Measurements from ENCODE around the gene EZH2.

The EZH2 gene

DNA sequence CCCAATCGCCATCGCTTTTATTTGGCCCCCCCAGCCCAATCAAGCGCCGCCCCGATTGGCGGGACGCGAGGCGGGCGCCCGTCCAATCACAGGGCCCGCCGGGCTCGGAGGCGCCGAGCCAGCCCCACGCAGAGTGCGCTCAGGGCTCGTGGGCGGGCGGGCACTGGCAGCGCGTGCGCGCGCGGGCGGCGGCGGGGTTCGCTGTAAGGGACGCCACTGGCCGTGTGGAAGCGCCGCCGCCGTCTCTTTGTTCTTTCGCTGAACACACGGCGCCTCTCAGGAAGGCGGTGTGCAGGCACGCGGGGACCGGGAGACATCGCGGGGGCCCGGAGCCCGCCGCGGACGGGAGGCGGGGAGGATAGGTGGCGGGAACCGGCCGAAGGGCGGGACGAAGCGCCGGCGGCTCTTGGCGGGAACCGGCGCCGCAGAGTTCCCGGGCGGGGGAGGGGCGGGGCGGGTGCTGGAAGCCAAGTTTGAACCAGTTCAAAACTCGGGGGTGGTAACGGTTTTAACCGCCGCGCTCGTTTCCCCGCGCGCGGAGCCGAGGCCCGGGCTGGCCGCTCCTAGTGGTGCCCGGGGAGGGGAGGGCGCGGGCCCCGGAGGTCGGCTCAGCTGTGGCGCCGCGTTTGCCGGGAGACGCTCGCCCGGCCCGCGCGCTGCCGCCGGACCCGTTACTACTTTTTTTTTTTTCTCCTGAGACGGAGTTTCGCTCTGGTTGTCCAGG is 370 bp upstream of the EZH2 start:
- H3K4me3 ChIP-seq (ENCODE audit: low read depth, low read length): peak overlapping the region; percentile 86
- TF ChIP-seq, protein P1, sequence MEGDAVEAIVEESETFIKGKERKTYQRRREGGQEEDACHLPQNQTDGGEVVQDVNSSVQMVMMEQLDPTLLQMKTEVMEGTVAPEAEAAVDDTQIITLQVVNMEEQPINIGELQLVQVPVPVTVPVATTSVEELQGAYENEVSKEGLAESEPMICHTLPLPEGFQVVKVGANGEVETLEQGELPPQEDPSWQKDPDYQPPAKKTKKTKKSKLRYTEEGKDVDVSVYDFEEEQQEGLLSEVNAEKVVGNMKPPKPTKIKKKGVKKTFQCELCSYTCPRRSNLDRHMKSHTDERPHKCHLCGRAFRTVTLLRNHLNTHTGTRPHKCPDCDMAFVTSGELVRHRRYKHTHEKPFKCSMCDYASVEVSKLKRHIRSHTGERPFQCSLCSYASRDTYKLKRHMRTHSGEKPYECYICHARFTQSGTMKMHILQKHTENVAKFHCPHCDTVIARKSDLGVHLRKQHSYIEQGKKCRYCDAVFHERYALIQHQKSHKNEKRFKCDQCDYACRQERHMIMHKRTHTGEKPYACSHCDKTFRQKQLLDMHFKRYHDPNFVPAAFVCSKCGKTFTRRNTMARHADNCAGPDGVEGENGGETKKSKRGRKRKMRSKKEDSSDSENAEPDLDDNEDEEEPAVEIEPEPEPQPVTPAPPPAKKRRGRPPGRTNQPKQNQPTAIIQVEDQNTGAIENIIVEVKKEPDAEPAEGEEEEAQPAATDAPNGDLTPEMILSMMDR (IDR thresholded peaks at IDR 0.05; ENCODE audit: low read depth, low read length, missing control alignments): no peak
- DNase-seq (ENCODE audit: low read depth): peak; percentile 68

- TF ChIP-seq, protein P1 (IDR thresholded peaks at IDR 0.05; ENCODE audit: low read depth, low read length, missing control alignments): no peak
- DNase-seq (ENCODE audit: low read depth): no peak
- peak overlapping the region; percentile 86 for H3K4me3 ChIP-seq (ENCODE audit: low read depth, low read length)
These were observed 634 bp downstream of the EZH2 start for GRCh38 chr7:148883266-148884048.

GRCh38 chr7:148882841-148883265 is 1.2 kb downstream of the EZH2 start:
- peak overlapping the region; percentile 86 for H3K4me3 ChIP-seq (ENCODE audit: low read depth, low read length)
- TF ChIP-seq, protein P1 (IDR thresholded peaks at IDR 0.05; ENCODE audit: low read depth, low read length, missing control alignments): no peak
- DNase-seq (ENCODE audit: low read depth): no peak

GRCh38 chr7:148882192-148882591 is 1.9 kb downstream of the EZH2 start:
- DNase-seq (ENCODE audit: low read depth): no peak
- TF ChIP-seq, protein P1 (IDR thresholded peaks at IDR 0.05; ENCODE audit: low read depth, low read length, missing control alignments): no peak
- H3K4me3 ChIP-seq (ENCODE audit: low read depth, low read length): peak overlapping the region; percentile 86; the same call in 1 of the 2 replicates

GRCh38 chr7:148878317-148878716 is 5.8 kb downstream of the EZH2 start:
- no peak overlapping the region for H3K4me3 ChIP-seq (ENCODE audit: low read depth, low read length)
- no peak for DNase-seq (ENCODE audit: low read depth)
- TF ChIP-seq, protein P1 (IDR thresholded peaks at IDR 0.05; ENCODE audit: low read depth, low read length, missing control alignments): no peak

DNA sequence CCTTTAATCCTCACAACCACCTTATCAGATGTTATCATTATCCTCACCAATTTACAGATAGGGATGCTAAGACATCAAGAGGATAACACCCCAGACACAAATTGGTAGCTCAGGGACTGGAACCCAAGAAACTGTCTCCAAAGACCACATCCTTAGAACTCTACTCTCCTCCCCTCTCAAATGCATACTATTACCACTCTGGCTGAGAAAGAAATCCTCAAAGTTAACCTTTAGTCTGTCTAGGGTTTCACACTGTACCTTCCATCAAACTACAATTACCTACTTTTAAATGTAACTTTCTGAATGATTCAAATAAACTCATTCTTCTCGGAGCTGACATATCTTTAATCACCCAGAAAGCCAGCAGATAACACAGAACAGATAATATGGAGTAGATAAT is 6.6 kb downstream of the EZH2 start:
- DNase-seq (ENCODE audit: low read depth): no peak
- TF ChIP-seq, protein P1 (IDR thresholded peaks at IDR 0.05; ENCODE audit: low read depth, low read length, missing control alignments): no peak
- no peak overlapping the region for H3K4me3 ChIP-seq (ENCODE audit: low read depth, low read length)

All from GM12864 (cell line).